Dendritic cell treated with granulocyte-macrophage colony-stimulating factor and Interleukin-4, amounts not matched to agents 40 ng/mL and 50 ng/mL, for 4 days (primary cell): ENCODE results near the gene STXBP6.
"Not testable (repeated sequence)": the region's sequence is repeated elsewhere in the genome, so short reads cannot be mapped to it uniquely, and the experiment has no call there.

Experiments
- H3K27ac Mint-ChIP-seq: one replicate; pipeline ENCODE4 v1.8.0; 2022; ENCODE audit warnings: mild to moderate bottlenecking, mixed read lengths
- H3K27me3 Mint-ChIP-seq: one replicate; pipeline ENCODE4 v1.8.0; 2022; ENCODE audit warnings: mild to moderate bottlenecking, mixed read lengths
- H3K36me3 Mint-ChIP-seq: one replicate; pipeline ENCODE4 v1.8.0; 2022; ENCODE audit warnings: low read depth, mixed read lengths
- H3K4me1 Mint-ChIP-seq: one replicate; pipeline ENCODE4 v1.8.0; 2022; ENCODE audit warnings: low read depth, mixed read lengths
- H3K4me3 Mint-ChIP-seq: one replicate; pipeline ENCODE4 v1.8.0; 2022; ENCODE audit warnings: mild to moderate bottlenecking, moderate library complexity, mixed read lengths
- H3K9me3 Mint-ChIP-seq: one replicate; pipeline ENCODE4 v1.8.0; 2022; ENCODE audit warnings: mixed read lengths
- intact Hi-C: fragments of 100-400 bp; cut with micrococcal nuclease; formaldehyde crosslinking; loops from one replicate; pipeline ENCODE4 v1.15.0; 2022

STXBP6 gene

DNA sequence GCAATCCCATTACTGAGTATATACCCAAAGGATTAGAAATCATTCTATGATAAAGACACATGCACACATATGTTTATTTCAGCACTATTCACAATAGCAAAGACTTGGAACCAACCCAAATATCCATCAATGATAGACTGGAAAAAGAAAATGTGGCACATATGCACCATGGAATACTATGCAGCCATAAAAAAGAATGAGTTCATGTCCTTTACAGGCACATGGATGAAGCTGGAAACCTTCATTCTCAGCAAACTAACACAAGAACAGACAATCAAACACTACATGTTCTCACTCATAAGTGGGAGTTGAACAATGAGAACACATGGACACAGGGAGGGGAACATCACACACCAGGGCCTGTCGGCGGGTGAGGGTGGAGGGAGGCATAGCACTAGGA lies 113.2 kb downstream of the STXBP6 start:
- H3K36me3 Mint-ChIP-seq, intact Hi-C loops, H3K9me3 Mint-ChIP-seq, H3K27ac Mint-ChIP-seq, H3K4me3 Mint-ChIP-seq, H3K27me3 Mint-ChIP-seq, H3K4me1 Mint-ChIP-seq: not testable (repeated sequence)

DNA sequence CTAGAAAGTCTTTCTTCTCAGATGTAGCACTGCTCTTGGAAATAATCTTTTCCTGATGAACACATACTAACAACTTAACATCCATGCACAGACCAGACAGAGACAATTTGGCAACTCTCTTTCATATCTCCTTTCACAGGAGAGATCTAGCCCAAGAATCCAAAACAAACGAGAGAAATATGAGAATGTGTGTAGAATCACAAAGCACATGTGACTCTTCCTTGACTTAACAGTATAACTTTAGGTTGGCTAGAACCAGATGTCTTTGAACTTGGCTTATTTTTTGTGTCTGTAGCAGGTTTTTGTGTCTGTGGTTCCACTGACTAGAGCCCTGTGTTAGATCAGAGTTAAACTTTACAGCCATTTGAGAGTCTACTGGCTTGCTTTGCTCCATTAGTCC lies 114.2 kb downstream of the STXBP6 start:
- Mint-ChIP-seq H3K4me1 (peaks cover 8% of the 10 kb centered on the region), H3K27ac (no peak overlapping the region), H3K27me3 (peaks cover 6% of the 10 kb centered on the region), H3K36me3 (no peaks in the 10 kb centered on the region), H3K4me3 (no peak overlapping the region), H3K9me3 (no peaks in the 10 kb centered on the region)
- intact Hi-C loops = no loop called here

- H3K9me3 Mint-ChIP-seq = no peaks in the 10 kb centered on the region
- H3K36me3 Mint-ChIP-seq = no peaks in the 10 kb centered on the region
- intact Hi-C loops = no loop called here
Observed at GRCh38 chr14:24928386-24928900, 121.5 kb downstream of the STXBP6 start.

DNA sequence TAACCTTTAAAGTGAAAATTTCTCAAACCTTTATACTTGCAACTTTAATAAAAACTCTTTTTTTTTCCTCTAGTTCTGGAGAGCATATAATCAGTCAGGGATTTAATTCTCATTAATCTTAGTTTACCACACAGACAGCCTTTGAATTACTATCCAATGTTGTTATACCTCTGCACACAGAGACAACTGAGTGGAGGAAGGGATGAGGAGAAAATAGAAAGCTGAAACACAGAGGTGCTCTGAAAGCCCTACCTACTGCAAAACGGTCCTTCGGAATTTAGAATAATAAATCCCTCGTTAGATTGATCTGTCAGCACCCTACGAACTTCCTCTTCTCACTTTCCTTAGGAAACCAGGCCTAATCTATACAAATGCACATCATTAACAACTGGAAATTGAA lies 122.1 kb downstream of the STXBP6 start:
- no peaks in the 10 kb centered on the region for H3K9me3 Mint-ChIP-seq
- intact Hi-C loops = no loop called here
- H3K27ac Mint-ChIP-seq = no peak overlapping the region
- no peaks in the 10 kb centered on the region for H3K36me3 Mint-ChIP-seq
- peaks cover 2% of the 10 kb centered on the region for H3K4me1 Mint-ChIP-seq
- no peak overlapping the region for H3K4me3 Mint-ChIP-seq
- H3K27me3 Mint-ChIP-seq = peaks cover 2% of the 10 kb centered on the region

More at GRCh38 chr14:24928386-24928900, 121.5 kb downstream of the STXBP6 start:
- H3K4me1 Mint-ChIP-seq = peaks cover 8% of the 10 kb centered on the region
- H3K27ac Mint-ChIP-seq = no peak overlapping the region
- H3K4me3 Mint-ChIP-seq = no peak overlapping the region
- H3K27me3 Mint-ChIP-seq = peaks cover 2% of the 10 kb centered on the region

DNA sequence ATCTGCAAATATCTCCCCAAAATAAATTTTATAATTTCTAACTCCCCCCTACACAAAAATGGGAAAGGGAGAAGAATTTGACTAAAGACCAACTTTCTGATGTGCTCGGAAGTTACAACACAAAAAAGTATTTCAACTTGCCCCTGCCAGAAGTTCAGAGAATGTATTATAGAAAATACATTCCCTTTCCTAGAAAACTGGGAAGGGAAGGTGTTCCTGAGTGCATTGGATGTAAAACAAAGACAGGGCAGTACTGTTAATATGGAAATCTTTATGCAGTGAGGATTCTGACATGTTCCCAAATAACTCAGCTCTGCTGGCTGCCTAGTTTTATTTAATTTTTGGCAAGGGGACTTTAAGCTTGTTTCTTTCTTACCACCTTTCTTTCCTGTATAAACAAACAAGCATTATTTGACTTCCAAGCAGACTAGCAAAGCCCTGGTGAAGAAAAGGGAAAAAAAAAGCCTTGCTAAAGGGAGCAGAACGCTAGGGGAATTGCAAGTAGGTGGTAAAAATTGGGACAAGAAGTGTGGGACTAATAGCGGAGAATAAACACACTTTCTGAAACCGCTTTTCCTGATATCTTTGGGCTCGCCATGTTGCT lies 124.1 kb downstream of the STXBP6 start:
- Mint-ChIP-seq H3K36me3 (no peaks in the 10 kb centered on the region), H3K27ac (no peak overlapping the region), H3K4me1 (no peaks in the 10 kb centered on the region), H3K4me3 (no peak overlapping the region), H3K9me3 (no peaks in the 10 kb centered on the region), H3K27me3 (peaks cover 1% of the 10 kb centered on the region)
- intact Hi-C loops = no loop called here

DNA sequence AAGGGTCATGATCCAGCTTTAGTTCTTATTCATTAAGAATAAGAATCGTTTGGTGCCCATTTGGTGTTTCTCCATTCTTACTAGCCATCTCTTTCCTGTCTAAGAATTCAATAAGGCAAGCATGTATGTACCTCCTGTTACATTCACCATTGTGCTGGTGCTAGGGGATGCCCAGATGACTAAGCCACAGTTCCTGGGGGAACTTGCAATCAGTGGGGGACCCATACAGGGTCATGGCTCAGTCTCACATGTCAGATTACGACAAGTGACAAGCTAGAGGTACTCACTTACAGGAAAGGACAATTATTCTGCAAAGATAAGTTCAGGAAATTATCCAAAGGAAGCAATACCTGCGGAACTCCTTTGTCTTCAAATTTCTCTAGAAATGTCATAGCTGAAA lies 125.4 kb downstream of the STXBP6 start:
- H3K27ac Mint-ChIP-seq = no peak overlapping the region
- H3K9me3 Mint-ChIP-seq = no peaks in the 10 kb centered on the region
- intact Hi-C loops = no loop called here
- no peaks in the 10 kb centered on the region for H3K36me3 Mint-ChIP-seq
- H3K4me3 Mint-ChIP-seq = no peak overlapping the region
- H3K4me1 Mint-ChIP-seq = no peaks in the 10 kb centered on the region
- peaks cover 1% of the 10 kb centered on the region for H3K27me3 Mint-ChIP-seq

GRCh38 chr14:24921903-24922302 lies 128.0 kb downstream of the STXBP6 start:
- Mint-ChIP-seq H3K4me3 (no peak overlapping the region), H3K4me1 (no peaks in the 10 kb centered on the region), H3K9me3 (no peaks in the 10 kb centered on the region), H3K36me3 (no peaks in the 10 kb centered on the region), H3K27me3 (peaks cover 4% of the 10 kb centered on the region), H3K27ac (no peak overlapping the region)
- intact Hi-C loops = no loop called here

DNA sequence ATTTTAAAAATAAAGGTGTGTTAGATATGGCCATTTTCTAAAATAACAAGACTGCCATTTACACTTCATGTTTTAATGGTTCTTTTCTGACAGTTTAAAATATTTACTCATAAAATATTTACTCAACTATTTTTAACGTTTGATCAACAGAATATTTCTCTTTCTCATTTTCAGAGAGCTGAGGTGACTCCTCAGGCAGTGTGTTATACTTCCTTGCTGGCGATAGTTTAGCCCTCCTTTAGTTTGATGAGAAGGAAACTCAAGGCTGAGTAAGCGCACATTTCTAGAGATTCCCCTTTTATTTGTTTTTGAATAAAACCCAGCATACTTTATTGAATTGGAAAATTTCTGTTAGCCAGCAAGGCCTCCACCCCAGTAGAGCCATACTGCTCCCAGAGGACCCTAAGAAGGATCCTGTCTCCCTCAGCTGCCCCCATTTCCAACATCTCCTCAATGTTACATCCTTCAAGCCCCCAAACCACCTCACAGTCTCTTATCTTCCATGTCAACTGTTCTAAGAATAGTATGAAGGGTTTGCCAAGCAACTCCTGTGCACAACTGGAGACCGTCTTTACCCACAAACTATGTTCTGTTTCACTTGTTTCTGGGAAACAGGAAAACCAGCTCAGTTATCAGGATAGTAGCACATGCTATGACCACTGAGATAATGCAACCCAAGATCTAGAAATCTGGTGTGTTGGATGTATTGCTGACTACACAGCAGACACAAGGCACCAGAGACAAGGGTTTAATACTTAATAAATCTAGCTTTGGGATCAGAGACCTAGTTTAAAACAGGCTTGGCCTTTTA lies 129.5 kb downstream of the STXBP6 start:
- H3K36me3 Mint-ChIP-seq = no peaks in the 10 kb centered on the region
- no peak overlapping the region for H3K4me3 Mint-ChIP-seq
- H3K4me1 Mint-ChIP-seq = no peaks in the 10 kb centered on the region
- peaks cover 6% of the 10 kb centered on the region for H3K27me3 Mint-ChIP-seq
- intact Hi-C loops = no loop called here
- no peak overlapping the region for H3K27ac Mint-ChIP-seq
- no peaks in the 10 kb centered on the region for H3K9me3 Mint-ChIP-seq

DNA sequence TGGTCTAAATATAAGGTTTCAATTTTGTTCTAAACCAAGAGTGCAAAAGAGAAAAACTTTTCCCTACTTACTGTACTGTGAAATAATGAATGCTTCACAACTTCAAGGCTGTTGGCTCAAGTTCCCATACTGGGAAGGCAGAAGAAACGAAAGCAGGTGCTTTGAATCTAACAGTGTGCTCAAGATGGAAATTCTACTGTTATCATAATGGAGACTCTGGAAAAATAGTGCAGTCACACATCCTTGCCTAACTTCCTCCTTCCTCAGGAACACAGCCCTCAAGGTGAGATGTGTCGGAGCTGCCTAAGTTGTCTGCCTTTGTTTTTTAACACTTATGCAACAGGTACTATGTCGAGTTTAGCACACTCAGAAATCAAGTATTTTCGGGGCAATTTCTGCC lies 131.1 kb downstream of the STXBP6 start:
- H3K36me3 Mint-ChIP-seq = no peaks in the 10 kb centered on the region
- H3K27me3 Mint-ChIP-seq = peaks cover 6% of the 10 kb centered on the region
- H3K4me3 Mint-ChIP-seq = no peak overlapping the region
- H3K4me1 Mint-ChIP-seq = peaks cover 6% of the 10 kb centered on the region
- H3K9me3 Mint-ChIP-seq = no peaks in the 10 kb centered on the region
- intact Hi-C loops = no loop called here
- H3K27ac Mint-ChIP-seq = no peak overlapping the region

GRCh38 chr14:24915958-24916595 lies 133.9 kb downstream of the STXBP6 start:
- intact Hi-C loops = no loop called here
- Mint-ChIP-seq H3K9me3 (no peaks in the 10 kb centered on the region), H3K27me3 (peaks cover 4% of the 10 kb centered on the region), H3K4me1 (peaks cover 15% of the 10 kb centered on the region), H3K4me3 (no peak overlapping the region), H3K27ac (no peak overlapping the region), H3K36me3 (no peaks in the 10 kb centered on the region)

GRCh38 chr14:24915403-24915921 lies 134.5 kb downstream of the STXBP6 start:
- Mint-ChIP-seq H3K4me1 (peaks cover 21% of the 10 kb centered on the region), H3K36me3 (no peaks in the 10 kb centered on the region), H3K4me3 (no peak overlapping the region), H3K27ac (no peak overlapping the region), H3K9me3 (no peaks in the 10 kb centered on the region), H3K27me3 (peaks cover 4% of the 10 kb centered on the region)
- intact Hi-C loops = no loop called here

GRCh38 chr14:24913746-24914145 lies 136.2 kb downstream of the STXBP6 start:
- Mint-ChIP-seq H3K4me3 (no peak overlapping the region), H3K27ac (no peak overlapping the region), H3K27me3 (peaks cover 8% of the 10 kb centered on the region), H3K36me3 (no peaks in the 10 kb centered on the region), H3K9me3 (no peaks in the 10 kb centered on the region), H3K4me1 (peaks cover 36% of the 10 kb centered on the region)
- intact Hi-C loops = no loop called here

- Mint-ChIP-seq H3K4me3 (no peak overlapping the region), H3K36me3 (no peaks in the 10 kb centered on the region), H3K4me1 (peaks cover 43% of the 10 kb centered on the region), H3K27me3 (peaks cover 8% of the 10 kb centered on the region), H3K9me3 (no peaks in the 10 kb centered on the region), H3K27ac (no peak overlapping the region)
- intact Hi-C loops = no loop called here
Observed at GRCh38 chr14:24913021-24913420, 136.9 kb downstream of the STXBP6 start.
